Measurements from ENCODE around the gene LCN6.

- no peak for TF ChIP-seq EZH2 (IDR thresholded peaks at IDR 0.05; ENCODE audit: borderline replicate concordance, insufficient read depth, low read length, poor library complexity, severe bottlenecking)
- TF ChIP-seq, protein P1, sequence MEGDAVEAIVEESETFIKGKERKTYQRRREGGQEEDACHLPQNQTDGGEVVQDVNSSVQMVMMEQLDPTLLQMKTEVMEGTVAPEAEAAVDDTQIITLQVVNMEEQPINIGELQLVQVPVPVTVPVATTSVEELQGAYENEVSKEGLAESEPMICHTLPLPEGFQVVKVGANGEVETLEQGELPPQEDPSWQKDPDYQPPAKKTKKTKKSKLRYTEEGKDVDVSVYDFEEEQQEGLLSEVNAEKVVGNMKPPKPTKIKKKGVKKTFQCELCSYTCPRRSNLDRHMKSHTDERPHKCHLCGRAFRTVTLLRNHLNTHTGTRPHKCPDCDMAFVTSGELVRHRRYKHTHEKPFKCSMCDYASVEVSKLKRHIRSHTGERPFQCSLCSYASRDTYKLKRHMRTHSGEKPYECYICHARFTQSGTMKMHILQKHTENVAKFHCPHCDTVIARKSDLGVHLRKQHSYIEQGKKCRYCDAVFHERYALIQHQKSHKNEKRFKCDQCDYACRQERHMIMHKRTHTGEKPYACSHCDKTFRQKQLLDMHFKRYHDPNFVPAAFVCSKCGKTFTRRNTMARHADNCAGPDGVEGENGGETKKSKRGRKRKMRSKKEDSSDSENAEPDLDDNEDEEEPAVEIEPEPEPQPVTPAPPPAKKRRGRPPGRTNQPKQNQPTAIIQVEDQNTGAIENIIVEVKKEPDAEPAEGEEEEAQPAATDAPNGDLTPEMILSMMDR (IDR thresholded peaks at IDR 0.05; ENCODE audit: poor library complexity, severe bottlenecking), result no peak
- TF ChIP-seq EP300 (conservative IDR thresholded peaks at IDR 0.05; ENCODE audit: poor library complexity, severe bottlenecking), result no peak
Measured at GRCh38 chr9:136745389-136746154, 2.8 kb downstream of the LCN6 start.
